ENCODE data around the gene GSTM2. TPM values are rescaled to one million over a fixed set of nuclear protein-coding genes. Genes with fewer than 3 reads are reported as not detected.
"Not testable (repeated sequence)": the region's sequence is repeated elsewhere in the genome, so short reads cannot be mapped to it uniquely, and the experiment has no call there.

Gene GSTM2
- total RNA-seq, 1 donor from 2014 or later, result 35.7 TPM

DNA sequence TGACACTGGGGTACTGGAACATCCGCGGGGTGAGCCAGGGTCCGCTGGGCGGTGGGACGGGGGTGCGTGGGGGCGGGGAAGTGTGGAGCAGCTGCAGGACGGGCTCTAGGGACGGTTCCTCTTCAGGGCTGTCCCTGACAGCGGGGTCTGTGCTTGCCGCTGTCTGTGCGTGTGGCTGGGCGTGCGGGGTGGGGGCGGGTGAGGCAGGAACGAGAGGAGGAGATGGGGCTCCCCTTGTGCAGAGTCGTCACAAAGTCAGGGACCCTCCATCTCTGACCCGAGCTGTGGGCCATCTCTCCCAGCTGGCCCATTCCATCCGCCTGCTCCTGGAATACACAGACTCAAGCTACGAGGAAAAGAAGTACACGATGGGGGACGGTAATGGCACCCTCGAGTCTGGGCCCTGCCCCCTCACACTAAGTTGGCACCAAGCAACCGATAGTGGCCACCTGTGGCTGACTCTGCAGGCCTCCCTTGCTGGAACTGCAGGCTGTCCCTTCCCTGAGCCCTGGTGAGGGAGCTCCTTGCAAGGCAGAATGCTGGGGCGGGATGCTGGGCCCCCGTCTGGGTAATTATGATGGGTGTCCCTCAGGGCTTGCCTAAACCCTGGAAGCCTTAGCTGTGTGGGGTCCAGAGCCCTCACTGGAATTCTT, 392 bp downstream of the GSTM2 start:
- Histone ChIP-seq H3K4me1 (peaks cover 5% of the 10 kb centered on the region), H3K36me3 (peaks cover 5% of the 10 kb centered on the region), H3K9me3 (no peaks in the 10 kb centered on the region), H3K27ac (no peak overlapping the region), H3K27me3 (ENCODE audit: low read depth) (no peaks in the 10 kb centered on the region), H3K4me3 (peak overlapping the region; percentile 59)
- DNase-seq (no peak), ATAC-seq (peak; percentile 11 to 15)
- TF ChIP-seq, protein P1, sequence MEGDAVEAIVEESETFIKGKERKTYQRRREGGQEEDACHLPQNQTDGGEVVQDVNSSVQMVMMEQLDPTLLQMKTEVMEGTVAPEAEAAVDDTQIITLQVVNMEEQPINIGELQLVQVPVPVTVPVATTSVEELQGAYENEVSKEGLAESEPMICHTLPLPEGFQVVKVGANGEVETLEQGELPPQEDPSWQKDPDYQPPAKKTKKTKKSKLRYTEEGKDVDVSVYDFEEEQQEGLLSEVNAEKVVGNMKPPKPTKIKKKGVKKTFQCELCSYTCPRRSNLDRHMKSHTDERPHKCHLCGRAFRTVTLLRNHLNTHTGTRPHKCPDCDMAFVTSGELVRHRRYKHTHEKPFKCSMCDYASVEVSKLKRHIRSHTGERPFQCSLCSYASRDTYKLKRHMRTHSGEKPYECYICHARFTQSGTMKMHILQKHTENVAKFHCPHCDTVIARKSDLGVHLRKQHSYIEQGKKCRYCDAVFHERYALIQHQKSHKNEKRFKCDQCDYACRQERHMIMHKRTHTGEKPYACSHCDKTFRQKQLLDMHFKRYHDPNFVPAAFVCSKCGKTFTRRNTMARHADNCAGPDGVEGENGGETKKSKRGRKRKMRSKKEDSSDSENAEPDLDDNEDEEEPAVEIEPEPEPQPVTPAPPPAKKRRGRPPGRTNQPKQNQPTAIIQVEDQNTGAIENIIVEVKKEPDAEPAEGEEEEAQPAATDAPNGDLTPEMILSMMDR (IDR thresholded peaks at IDR 0.05), result no peak
- intact Hi-C loops (cut with DNase I), result no loop called here

DNA sequence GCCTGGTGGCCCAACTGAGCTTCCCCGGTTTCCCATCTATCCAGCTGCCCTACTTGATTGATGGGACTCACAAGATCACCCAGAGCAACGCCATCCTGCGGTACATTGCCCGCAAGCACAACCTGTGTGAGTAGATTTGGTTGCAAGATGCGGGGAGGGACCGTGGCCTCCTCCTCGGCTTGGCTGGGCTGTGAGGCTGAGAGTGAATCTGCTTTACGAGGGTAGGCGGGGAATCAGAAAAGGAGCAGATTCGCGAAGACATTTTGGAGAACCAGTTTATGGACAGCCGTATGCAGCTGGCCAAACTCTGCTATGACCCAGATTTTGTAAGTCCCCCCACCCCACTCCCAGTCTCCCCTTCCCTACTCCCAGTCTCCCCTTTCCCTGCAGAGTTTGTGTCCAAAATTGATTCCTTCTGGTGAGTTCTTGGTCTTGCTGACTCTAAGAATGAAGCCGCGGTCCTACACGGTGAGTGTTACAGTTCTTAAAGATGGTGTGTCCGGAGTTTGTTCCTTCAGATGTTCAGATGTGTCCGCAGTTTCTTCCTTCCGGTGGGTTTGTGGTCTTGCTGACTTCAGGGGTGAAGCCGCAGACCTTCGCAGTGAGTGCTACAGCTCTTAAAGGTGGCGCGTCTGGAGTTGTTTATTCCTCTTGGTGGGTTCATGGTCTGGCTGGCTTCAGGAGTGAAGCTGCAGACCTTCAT, 1.5 kb downstream of the GSTM2 start:
- DNase-seq, result no peak

DNA sequence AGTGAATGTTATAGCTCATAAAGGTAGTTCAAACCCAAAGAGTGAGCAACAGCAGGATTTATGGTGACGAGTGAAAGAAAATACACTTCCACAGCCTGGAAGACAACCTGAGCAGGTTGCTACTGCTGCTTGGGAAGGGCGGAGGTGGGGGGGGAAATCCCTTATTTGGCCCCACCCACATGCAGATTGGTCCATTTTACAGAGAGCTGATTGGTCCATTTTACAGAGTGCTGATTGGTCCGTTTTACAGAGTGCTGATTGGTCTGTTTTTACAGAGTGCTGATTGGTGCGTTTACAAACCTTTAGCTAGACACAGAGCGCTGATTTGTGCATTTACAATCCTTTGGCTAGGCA, 2.1 kb downstream of the GSTM2 start:
- H3K4me1 ChIP-seq; H3K36me3 ChIP-seq; intact Hi-C loops (cut with DNase I); H3K27ac ChIP-seq; H3K27me3 ChIP-seq (ENCODE audit: low read depth); DNase-seq; ATAC-seq; H3K9me3 ChIP-seq; H3K4me3 ChIP-seq: not testable (repeated sequence)

More for the DNA sequence above, 1.5 kb downstream of the GSTM2 start:
- no peak for ATAC-seq
- Histone ChIP-seq H3K9me3 (no peaks in the 10 kb centered on the region), H3K27me3 (ENCODE audit: low read depth) (no peaks in the 10 kb centered on the region), H3K36me3 (peaks cover 5% of the 10 kb centered on the region), H3K4me3 (no peak overlapping the region), H3K27ac (no peak overlapping the region), H3K4me1 (peaks cover 5% of the 10 kb centered on the region)
- TF ChIP-seq, protein P1 (IDR thresholded peaks at IDR 0.05), result no peak
- intact Hi-C loops (cut with DNase I), result no loop called here

DNA sequence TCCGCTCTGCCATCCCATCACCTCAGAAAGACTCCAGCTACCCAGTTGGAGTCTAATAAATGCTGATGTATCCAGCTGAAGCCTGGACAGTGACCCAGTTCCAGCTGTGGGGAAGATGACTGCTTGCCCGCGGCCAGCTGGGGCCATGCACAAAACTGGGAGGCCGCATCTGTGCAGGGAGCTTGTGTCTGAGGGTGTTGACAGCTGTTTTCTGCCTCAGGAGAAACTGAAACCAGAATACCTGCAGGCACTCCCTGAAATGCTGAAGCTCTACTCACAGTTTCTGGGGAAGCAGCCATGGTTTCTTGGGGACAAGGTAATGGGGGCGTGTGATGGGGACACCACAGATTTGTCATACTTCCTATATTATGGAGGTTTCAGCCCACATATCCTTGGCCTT, 3.2 kb downstream of the GSTM2 start:
- ATAC-seq (no peak), DNase-seq (no peak)
- intact Hi-C loops (cut with DNase I), result no loop called here

DNA sequence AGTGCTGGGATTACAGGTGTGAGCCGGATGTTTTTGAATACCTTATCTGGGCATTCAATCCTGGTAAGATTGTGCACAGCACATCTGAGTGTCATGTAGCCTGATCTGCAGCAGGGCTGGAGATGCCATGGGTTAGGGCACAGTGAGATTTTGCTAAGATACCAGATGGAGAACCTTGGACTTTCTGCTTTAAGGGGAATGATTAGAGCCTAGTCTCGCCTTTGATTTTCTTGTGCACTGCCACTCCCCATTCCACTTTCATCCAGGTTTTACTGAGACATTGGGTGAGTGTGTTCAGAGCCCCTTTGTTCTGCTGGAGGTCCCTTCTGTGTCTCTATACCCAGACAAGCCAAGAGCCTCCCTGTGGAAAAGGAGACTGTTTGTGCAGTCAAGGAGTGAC, 6.0 kb downstream of the GSTM2 start:
- intact Hi-C loops (cut with DNase I); H3K9me3 ChIP-seq; H3K4me1 ChIP-seq; H3K36me3 ChIP-seq; H3K27me3 ChIP-seq (ENCODE audit: low read depth); H3K27ac ChIP-seq; ATAC-seq; DNase-seq; H3K4me3 ChIP-seq: not testable (repeated sequence)

More for the DNA sequence above, 3.2 kb downstream of the GSTM2 start:
- Histone ChIP-seq H3K9me3 (no peaks in the 10 kb centered on the region), H3K36me3 (peaks cover 5% of the 10 kb centered on the region), H3K27me3 (ENCODE audit: low read depth) (no peaks in the 10 kb centered on the region), H3K4me1 (peaks cover 5% of the 10 kb centered on the region), H3K27ac (no peak overlapping the region), H3K4me3 (no peak overlapping the region)
- TF ChIP-seq, protein P1 (IDR thresholded peaks at IDR 0.05), result no peak

DNA sequence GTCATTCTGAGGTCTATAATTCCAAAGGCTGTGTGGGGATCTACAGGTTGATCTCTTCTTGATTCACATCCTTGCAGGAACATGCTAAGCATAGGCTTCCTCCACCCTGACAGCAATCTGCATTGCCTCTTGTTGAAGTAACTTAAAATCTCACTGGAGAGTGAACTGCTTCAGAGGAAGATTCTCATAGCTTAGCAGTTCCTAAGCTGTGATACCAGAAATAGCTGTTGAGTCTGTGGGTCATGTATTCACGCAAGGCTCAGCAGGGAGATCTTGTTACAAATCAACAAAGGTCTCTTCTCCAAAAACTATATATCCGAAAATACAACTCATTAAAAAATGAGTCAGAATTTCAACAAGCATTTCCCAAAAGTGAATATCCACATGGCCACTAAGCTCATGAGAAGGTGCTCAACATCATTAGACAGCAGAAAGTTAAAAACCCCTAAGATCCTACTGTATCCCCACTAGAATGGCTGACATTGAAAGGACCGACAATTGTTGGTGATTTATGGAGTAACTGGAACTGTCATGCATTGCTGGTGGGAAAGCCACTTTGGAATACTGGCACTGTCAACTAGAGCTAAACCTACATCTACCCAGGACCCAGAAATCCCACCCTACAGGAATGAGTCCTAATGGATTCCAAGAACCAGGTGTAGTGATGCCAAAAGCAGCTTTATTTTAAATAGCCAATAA, 9.0 kb downstream of the GSTM2 start:
- DNase-seq; H3K27me3 ChIP-seq (ENCODE audit: low read depth); H3K4me3 ChIP-seq; H3K27ac ChIP-seq; H3K4me1 ChIP-seq; ATAC-seq; H3K9me3 ChIP-seq; intact Hi-C loops (cut with DNase I); H3K36me3 ChIP-seq: not testable (repeated sequence)

DNA sequence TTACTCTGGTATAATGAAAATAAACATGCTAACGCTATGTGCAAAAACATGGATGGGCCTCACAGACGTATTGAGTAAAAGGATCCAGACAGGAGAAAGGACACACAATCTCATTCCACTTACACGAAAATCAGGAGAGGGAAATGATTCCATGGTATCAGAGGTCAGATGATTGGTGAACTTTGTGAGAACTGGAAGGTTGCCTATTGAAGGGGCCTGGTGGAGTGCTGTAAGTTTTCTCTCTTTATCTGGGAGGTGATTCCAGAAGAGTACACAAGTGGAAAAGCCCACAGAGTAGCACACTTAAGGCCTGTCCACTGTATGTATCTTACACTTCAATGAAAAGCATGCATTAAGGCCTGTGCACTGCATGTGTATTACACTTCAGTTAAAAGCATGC, 9.6 kb downstream of the GSTM2 start:
- Histone ChIP-seq H3K27ac (no peak overlapping the region), H3K4me1 (no peaks in the 10 kb centered on the region), H3K9me3 (no peaks in the 10 kb centered on the region), H3K36me3 (peaks cover 5% of the 10 kb centered on the region), H3K27me3 (ENCODE audit: low read depth) (no peaks in the 10 kb centered on the region), H3K4me3 (no peak overlapping the region)
- ATAC-seq (no peak), DNase-seq (no peak)
- TF ChIP-seq, protein P1 (IDR thresholded peaks at IDR 0.05), result no peak
- intact Hi-C loops (cut with DNase I), result no loop called here

DNA sequence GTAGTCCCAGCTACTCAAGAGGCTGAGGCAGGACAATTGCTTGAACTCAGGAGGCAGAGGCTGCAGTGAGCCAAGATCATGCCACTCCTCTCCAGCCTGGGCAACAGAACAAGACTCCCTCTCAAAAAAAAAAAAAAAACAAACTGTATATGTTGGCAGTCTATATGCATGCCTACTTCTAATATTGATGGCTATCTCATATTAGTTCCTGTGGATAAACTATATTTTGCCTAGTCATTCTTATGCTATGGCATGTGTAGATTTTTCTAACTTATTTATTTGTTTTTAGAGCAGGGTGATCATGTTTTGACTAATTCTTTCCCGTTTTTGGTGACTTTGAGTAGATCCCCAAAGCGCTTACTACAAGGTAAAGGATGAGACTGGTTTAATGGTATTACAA, 10.8 kb downstream of the GSTM2 start:
- DNase-seq; H3K27me3 ChIP-seq (ENCODE audit: low read depth); H3K4me1 ChIP-seq; ATAC-seq; H3K9me3 ChIP-seq; H3K36me3 ChIP-seq; H3K4me3 ChIP-seq; H3K27ac ChIP-seq; intact Hi-C loops (cut with DNase I): not testable (repeated sequence)

DNA sequence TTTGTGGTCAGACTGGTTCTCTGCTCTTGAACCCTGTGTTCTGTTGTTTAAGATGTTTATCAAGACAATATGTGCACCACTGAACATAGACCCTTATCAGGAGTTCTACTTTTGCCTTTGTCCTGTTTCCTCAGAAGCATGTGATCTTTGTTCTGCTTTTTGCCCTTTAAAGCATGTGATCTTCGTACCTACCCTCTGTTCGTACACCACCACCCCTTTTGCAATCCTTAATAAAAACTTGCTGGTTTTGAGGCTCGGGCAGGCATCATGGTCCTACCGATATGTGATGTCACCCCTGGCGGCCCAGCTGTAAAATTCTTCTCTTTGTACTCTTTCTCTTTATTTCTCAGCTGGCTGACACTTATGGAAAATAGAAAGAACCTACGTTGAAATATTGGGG, 16.9 kb downstream of the GSTM2 start:
- ATAC-seq; H3K4me3 ChIP-seq; H3K27me3 ChIP-seq (ENCODE audit: low read depth); H3K4me1 ChIP-seq; DNase-seq; H3K9me3 ChIP-seq; intact Hi-C loops (cut with DNase I); H3K36me3 ChIP-seq; H3K27ac ChIP-seq: not testable (repeated sequence)

Data from lower lobe of right lung (tissue), 2 donors.